Measurements from ENCODE around the gene SRPK2.

- no peak for TF ChIP-seq CTCF (IDR thresholded peaks at IDR 0.05)
- TF ChIP-seq POLR2AphosphoS5 (IDR thresholded peaks at IDR 0.05), result no peak
- TF ChIP-seq POLR2A (IDR thresholded peaks at IDR 0.05), result no peak
Observed at GRCh38 chr7:105245398-105246114, 143.2 kb downstream of the SRPK2 start.

Data from breast epithelium (tissue), 3 donors.